ENCODE results near the gene ZNF605.

DNA sequence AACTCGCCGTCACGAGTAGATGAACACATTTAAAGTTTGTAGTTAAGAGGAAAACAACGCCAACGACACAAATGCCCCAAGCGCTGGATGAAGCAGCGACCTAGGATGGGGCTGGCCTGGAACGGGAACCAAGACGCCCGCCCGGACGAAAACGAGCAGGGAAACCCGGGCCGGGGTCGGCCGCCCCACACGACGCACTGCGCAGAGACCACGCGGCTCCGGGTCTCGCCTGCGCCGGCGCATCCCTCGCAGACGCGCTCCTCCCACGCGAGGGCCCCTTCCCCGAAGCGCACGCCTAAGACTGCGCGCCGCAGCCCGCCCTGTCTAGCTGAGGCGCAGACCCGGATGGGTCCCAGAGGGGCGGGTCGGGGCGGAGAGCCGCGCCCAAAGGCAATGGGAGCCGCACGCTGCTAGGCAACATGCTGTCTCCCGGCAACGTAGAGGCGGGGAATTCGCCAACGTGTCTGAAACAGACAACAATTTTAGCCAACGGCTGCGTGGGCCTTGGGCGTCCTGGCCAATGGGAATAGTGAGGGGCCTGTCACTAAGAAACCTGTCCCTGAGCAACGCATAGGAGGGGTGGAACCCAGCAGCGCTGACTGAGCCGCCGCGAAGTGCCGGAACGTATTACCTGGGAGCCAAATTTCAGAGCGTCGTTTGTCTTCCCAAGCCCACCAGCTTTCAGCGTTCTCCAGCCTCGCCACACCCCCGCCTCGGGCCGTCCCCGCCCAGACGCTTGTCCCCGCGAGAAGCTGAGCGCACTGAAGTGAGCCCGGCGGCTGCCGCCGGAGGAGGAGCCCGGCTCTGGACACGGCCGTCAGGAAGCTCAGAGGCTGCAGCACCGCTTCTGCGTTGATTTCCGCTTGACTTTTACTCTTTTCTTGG is 47.7 kb downstream of the ZNF605 start:
- TF ChIP-seq TAF1 (IDR thresholded peaks at IDR 0.05; ENCODE audit: borderline replicate concordance, insufficient read depth, low read length) (no peak), POLR2AphosphoS5 (IDR thresholded peaks at IDR 0.05; ENCODE audit: low read depth, low read length) (peak; percentile 53; the same call in 1 of the 2 replicates)

All from PFSK-1 (cell line).